Subcutaneous abdominal adipose tissue (tissue), 5 donors: ENCODE results near the gene PGM2.

Source experiments
- H3K27ac ChIP-seq: one replicate; pipeline ENCODE4 v1.7.0; 2013; ENCODE audit warnings: low read depth, mild to moderate bottlenecking, inconsistent platforms, low read length, moderate library complexity
- H3K27me3 ChIP-seq, 5 donors: one replicate each; pipeline ENCODE4 v1.7.0; 2013; ENCODE audit warnings: low read length in 5 of 5, inconsistent platforms in 1 of 5; ENCODE audit not compliant: control insufficient read depth in 5 of 5, insufficient read depth in 4 of 5
- H3K36me3 ChIP-seq, 5 donors: one replicate each; pipeline ENCODE4 v1.7.0; 2013; ENCODE audit warnings: low read length in 5 of 5; ENCODE audit not compliant: control insufficient read depth in 5 of 5, insufficient read depth in 5 of 5
- H3K4me1 ChIP-seq, 5 donors: one replicate each; pipeline ENCODE4 v1.7.0; 2013; ENCODE audit warnings: low read length in 5 of 5, mild to moderate bottlenecking in 3 of 5, moderate library complexity in 1 of 5; ENCODE audit not compliant: control insufficient read depth in 5 of 5, insufficient read depth in 5 of 5
- H3K4me3 ChIP-seq, 5 donors: one replicate each; pipeline ENCODE4 v1.7.0; 2013; ENCODE audit warnings: low read length in 5 of 5, low read depth in 1 of 5
- H3K9ac ChIP-seq, 5 donors: one replicate each; pipeline ENCODE4 v1.7.0; 2013; ENCODE audit warnings: low read length in 5 of 5, mild to moderate bottlenecking in 4 of 5, moderate library complexity in 3 of 5
- H3K9me3 ChIP-seq, 5 donors: one replicate each; pipeline ENCODE4 v1.7.0; 2013; ENCODE audit warnings: low read length in 5 of 5; ENCODE audit not compliant: control insufficient read depth in 5 of 5
- donor health status: healthy.
- donor health status: healthy.
- donor health status: healthy.
- donor health status: healthy.
- donor health status: healthy.

Gene PGM2

GRCh38 chr4:37873386-37873785 is 46.9 kb downstream of the PGM2 start:
- Histone ChIP-seq H3K36me3 (peaks cover 0 to 2% (median 0%) of the 10 kb centered on the region in 5 donors), H3K4me3 (no peak overlapping the region), H3K9me3 (no peaks in the 10 kb centered on the region), H3K9ac (no peak overlapping the region), H3K27me3 (no peaks in the 10 kb centered on the region), H3K4me1 (no peaks in the 10 kb centered on the region), H3K27ac (no peak overlapping the region)

- Histone ChIP-seq H3K9me3 (no peaks in the 10 kb centered on the region), H3K4me3 (no peak overlapping the region), H3K36me3 (no peaks in the 10 kb centered on the region), H3K9ac (no peak overlapping the region), H3K4me1 (no peaks in the 10 kb centered on the region), H3K27me3 (no peaks in the 10 kb centered on the region), H3K27ac (no peak overlapping the region)
Measured at GRCh38 chr4:37876156-37876555, 49.7 kb downstream of the PGM2 start.

- no peaks in the 10 kb centered on the region for H3K36me3 ChIP-seq
- H3K9ac ChIP-seq: no peak overlapping the region
- H3K27me3 ChIP-seq: no peaks in the 10 kb centered on the region
- no peaks in the 10 kb centered on the region for H3K9me3 ChIP-seq
- H3K4me1 ChIP-seq: no peaks in the 10 kb centered on the region
- H3K4me3 ChIP-seq: no peak overlapping the region
- H3K27ac ChIP-seq: no peak overlapping the region
Measured at GRCh38 chr4:37879365-37879764, 52.9 kb downstream of the PGM2 start.

GRCh38 chr4:37881811-37882210 is 55.3 kb downstream of the PGM2 start:
- Histone ChIP-seq H3K4me3 (no peak overlapping the region), H3K27me3 (peaks cover 0 to 2% (median 0%) of the 10 kb centered on the region in 5 donors), H3K9me3 (no peaks in the 10 kb centered on the region), H3K4me1 (no peaks in the 10 kb centered on the region), H3K9ac (no peak overlapping the region), H3K36me3 (no peaks in the 10 kb centered on the region), H3K27ac (no peak overlapping the region)

- no peak overlapping the region for H3K27ac ChIP-seq
Measured at GRCh38 chr4:37882665-37883296, 56.3 kb downstream of the PGM2 start.

GRCh38 chr4:37884855-37885487 is 58.5 kb downstream of the PGM2 start:
- Histone ChIP-seq H3K27ac (no peak overlapping the region), H3K4me3 (no peak overlapping the region)

More at GRCh38 chr4:37882665-37883296, 56.3 kb downstream of the PGM2 start:
- H3K9ac ChIP-seq: no peak overlapping the region
- no peaks in the 10 kb centered on the region for H3K36me3 ChIP-seq
- H3K4me3 ChIP-seq: no peak overlapping the region
- H3K4me1 ChIP-seq: no peaks in the 10 kb centered on the region
- no peaks in the 10 kb centered on the region for H3K9me3 ChIP-seq
- peaks cover 0 to 2% (median 0%) of the 10 kb centered on the region in 5 donors for H3K27me3 ChIP-seq

GRCh38 chr4:37885496-37885895 is 59.0 kb downstream of the PGM2 start:
- no peak overlapping the region for H3K27ac ChIP-seq

More at GRCh38 chr4:37884855-37885487, 58.5 kb downstream of the PGM2 start:
- Histone ChIP-seq H3K9ac (no peak overlapping the region), H3K27me3 (peaks cover 2 to 8% (median 6%) of the 10 kb centered on the region in 5 donors), H3K36me3 (no peaks in the 10 kb centered on the region), H3K4me1 (peaks cover 0 to 6% (median 3%) of the 10 kb centered on the region in 5 donors), H3K9me3 (no peaks in the 10 kb centered on the region)

GRCh38 chr4:37889849-37890800 is 63.6 kb downstream of the PGM2 start:
- Histone ChIP-seq H3K4me1 (peaks cover 0 to 31% (median 19%) of the 10 kb centered on the region in 5 donors), H3K27me3 (peaks cover 7 to 18% (median 10%) of the 10 kb centered on the region in 5 donors), H3K4me3 (peak overlapping the region; percentile 8 to 80 (median 75)), H3K27ac (no peak overlapping the region), H3K9ac (peak overlapping the region in 2 of 5 donors; percentile 4 to 53), H3K36me3 (no peaks in the 10 kb centered on the region), H3K9me3 (no peaks in the 10 kb centered on the region)

More at GRCh38 chr4:37885496-37885895, 59.0 kb downstream of the PGM2 start:
- Histone ChIP-seq H3K36me3 (no peaks in the 10 kb centered on the region), H3K9me3 (no peaks in the 10 kb centered on the region), H3K27me3 (peaks cover 2 to 11% (median 9%) of the 10 kb centered on the region in 5 donors), H3K4me3 (no peak overlapping the region), H3K4me1 (peaks cover 0 to 11% (median 9%) of the 10 kb centered on the region in 5 donors), H3K9ac (no peak overlapping the region)

GRCh38 chr4:37890801-37891259 is 64.3 kb downstream of the PGM2 start, which contains the start of gene TBC1D1:
TSS of gene TBC1D1 (plus strand) at chr4:37891084. CDS start at chr4:37902096, 11,012 bp downstream.
- peaks cover 6 to 18% (median 10%) of the 10 kb centered on the region in 5 donors for H3K27me3 ChIP-seq
- peak within 1 kb of the TSS in 2 of 5 donors; percentile 12 to 53 for H3K9ac ChIP-seq
- no peaks in the 10 kb centered on the region for H3K36me3 ChIP-seq
- H3K9me3 ChIP-seq: no peaks in the 10 kb centered on the region
- peak within 1 kb of the TSS; percentile 7 for H3K27ac ChIP-seq
- H3K4me1 ChIP-seq: peaks cover 0 to 31% (median 19%) of the 10 kb centered on the region in 5 donors
- H3K4me3 ChIP-seq: peak within 1 kb of the TSS; percentile 66 to 80 (median 77)
